HG02970 (cell line): ENCODE measurements around the gene MYLK.
"Not testable (repeated sequence)": the region's sequence is repeated elsewhere in the genome, so short reads cannot be mapped to it uniquely, and the experiment has no call there.

ENCODE experiments used
- ATAC-seq: cut with Tn5 transposase; IDR thresholded peaks from one replicate; pipeline ENCODE4 v1.9.1; 2021; ENCODE audit warnings: mild to moderate bottlenecking, moderate library complexity, moderate number of reproducible peaks; ENCODE audit not compliant: unreplicated experiment, low FRiP score

Gene MYLK, protein sequence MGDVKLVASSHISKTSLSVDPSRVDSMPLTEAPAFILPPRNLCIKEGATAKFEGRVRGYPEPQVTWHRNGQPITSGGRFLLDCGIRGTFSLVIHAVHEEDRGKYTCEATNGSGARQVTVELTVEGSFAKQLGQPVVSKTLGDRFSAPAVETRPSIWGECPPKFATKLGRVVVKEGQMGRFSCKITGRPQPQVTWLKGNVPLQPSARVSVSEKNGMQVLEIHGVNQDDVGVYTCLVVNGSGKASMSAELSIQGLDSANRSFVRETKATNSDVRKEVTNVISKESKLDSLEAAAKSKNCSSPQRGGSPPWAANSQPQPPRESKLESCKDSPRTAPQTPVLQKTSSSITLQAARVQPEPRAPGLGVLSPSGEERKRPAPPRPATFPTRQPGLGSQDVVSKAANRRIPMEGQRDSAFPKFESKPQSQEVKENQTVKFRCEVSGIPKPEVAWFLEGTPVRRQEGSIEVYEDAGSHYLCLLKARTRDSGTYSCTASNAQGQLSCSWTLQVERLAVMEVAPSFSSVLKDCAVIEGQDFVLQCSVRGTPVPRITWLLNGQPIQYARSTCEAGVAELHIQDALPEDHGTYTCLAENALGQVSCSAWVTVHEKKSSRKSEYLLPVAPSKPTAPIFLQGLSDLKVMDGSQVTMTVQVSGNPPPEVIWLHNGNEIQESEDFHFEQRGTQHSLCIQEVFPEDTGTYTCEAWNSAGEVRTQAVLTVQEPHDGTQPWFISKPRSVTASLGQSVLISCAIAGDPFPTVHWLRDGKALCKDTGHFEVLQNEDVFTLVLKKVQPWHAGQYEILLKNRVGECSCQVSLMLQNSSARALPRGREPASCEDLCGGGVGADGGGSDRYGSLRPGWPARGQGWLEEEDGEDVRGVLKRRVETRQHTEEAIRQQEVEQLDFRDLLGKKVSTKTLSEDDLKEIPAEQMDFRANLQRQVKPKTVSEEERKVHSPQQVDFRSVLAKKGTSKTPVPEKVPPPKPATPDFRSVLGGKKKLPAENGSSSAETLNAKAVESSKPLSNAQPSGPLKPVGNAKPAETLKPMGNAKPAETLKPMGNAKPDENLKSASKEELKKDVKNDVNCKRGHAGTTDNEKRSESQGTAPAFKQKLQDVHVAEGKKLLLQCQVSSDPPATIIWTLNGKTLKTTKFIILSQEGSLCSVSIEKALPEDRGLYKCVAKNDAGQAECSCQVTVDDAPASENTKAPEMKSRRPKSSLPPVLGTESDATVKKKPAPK (N-terminal part only)

DNA sequence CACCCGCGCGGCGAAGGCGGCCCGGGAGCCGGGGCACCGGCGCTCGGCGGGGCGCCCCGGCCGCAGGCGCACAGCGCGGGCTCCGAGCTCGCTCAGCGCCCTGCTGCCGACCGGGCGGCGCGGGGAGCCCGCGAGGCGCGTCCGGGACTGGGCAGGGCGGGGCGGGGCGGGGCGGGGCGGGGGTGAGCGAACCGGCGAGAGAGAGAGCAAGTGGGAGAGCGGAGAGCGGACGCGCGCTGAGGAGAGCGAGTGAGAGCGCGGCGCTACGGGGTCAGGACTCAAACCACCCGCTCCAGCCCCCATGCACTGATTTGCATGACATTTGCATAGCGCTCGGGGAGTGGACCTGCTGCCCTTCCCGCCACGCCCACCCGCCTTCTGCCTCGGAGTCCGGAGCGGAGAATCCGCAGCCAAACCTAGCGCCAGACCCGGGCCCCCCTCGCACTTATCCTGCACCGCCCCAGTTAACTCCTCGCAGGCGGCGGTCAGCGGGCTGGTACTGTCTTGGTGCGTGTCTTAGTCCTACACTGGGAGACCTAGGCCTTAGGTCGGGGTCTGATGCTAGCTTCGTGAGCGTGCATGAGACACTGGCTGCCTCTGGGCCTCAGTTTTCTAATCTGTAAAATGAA lies at the start of gene MYLK:
Gene MYLK (minus strand): TSS at position 130 of the 629 bp plus-strand sequence. CDS start 90,491 bp downstream, outside the sequence.
- ATAC-seq = no peak

DNA sequence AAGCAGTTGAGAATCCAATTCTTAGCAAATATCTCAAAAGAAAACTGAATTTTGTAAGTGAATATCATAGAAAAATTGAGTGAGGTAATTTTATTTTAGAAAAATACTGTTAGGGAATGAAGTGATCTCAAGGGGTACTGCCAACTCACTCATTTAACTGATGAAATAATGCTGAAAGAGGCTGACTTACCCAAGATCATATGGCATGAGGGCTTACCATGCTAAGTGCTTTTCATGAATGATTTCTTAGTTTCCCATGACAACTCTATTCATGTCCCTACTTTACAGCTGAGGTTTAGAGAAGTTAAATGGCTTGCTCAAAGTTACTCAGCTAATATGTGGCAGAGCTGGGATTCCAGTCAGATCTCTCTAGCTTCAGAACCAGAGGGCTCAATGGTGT lies 46.3 kb upstream of the MYLK start:
- ATAC-seq = no peak

DNA sequence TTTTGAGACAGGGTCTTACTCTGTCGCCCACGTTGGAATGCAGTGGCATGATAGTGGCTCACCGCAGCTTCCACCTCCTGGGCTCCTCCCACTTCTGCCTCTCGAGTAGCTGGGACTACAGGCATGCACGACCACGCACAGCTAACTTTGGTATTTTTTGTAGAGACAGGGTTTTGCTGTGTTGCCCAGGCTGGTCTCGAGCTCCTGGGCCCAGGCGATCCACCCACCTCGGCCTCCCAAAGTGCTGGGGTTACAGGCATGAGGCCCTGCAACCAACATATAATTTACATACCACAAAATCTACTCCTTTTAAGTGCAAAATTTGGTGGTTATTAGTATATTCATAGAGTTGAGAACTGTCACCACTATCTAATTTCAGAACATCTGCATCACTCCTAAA lies 45.2 kb upstream of the MYLK start:
- ATAC-seq = no peak

DNA sequence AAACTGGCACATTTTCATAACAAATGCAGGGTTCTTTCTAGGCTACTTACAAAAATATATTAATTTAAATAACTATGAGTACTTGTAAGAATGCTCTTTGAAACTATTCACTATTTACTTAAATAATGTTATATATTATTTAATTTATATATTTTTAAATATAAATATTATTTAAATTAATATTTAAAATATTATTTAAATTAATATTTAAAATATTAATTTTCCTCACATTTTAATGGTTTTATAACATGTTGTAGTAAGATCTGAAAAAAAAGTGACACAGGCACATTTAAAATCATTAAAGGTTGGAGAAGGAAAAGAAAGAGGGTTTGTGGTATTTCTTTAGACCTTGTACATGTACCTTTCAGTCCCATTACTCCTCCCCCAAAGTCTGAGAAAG lies 42.3 kb upstream of the MYLK start:
- no peak for ATAC-seq

DNA sequence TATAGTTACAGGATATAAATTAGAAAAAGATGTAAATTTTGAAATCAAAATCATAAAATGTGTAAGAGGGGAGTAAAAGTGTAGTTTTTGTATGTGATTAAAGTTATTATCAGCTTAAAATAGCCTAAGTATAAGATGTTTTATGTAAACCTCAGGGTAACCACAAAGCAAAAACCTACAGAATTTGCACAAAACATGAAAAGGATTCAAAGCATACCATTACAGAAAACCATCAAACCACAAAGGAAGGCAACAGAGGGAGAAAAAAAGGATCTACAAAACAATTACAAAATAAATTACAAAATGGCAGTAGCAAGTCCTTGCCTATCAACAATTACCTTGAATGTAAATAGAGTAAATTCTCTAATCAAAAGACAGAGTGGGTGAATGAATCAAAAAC lies 36.7 kb upstream of the MYLK start:
- ATAC-seq = no peak

DNA sequence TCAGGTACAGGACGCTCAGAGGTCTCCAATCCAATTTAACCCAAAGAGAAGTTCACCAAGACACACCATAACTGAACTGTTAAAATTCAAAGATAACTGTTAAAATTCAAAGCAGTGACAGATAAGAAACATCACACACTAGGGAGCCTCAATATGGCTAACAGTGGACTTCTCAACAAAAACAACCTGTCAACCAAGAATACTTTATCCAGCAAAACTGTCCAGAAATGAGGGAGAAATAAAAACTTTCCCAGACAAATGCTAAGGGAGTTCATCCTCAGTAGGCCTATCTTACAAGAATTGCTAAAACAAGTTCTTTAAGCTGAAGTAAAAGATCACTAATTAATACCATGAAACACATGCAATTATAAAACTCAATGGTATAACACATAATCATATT lies 36.3 kb upstream of the MYLK start:
- ATAC-seq = no peak

DNA sequence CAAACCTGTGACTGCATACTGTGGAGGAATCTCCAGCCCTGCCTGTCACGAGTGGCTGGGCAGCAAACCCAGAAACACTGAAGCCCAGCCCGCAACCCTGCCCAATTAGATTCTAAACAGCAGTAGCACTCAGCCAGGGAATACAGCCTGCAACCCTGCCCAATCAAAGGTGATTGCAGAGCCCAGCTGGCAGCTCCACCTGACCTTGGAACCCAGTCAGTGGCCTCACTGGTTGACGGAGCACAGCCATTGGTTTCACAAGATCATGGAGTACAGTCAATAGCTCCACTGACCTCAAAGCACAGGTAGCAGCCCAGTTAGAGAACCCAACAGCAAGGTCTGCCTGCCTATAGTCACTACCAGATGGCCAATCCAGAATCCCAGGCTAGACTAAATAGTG lies 35.2 kb upstream of the MYLK start:
- ATAC-seq = no peak

DNA sequence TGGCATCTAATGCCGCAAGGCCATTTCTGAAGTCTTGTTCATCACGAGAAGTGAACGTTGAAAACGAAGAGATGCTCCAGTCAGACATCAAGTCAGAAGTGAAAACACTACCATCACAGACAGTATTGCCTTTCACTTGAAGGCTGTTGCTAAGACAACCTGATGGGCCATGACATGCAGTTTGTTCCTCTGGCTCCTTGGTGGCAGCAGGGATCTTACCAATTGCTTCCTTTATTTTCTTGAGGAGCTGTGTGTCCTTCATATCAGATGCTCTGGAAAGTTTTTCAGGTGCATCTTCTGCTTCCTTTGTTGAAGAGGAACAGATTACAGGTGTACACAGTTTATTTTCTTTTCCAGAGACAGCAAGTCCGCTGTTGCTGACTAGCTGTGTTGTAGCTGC lies 30.7 kb upstream of the MYLK start:
- no peak for ATAC-seq

DNA sequence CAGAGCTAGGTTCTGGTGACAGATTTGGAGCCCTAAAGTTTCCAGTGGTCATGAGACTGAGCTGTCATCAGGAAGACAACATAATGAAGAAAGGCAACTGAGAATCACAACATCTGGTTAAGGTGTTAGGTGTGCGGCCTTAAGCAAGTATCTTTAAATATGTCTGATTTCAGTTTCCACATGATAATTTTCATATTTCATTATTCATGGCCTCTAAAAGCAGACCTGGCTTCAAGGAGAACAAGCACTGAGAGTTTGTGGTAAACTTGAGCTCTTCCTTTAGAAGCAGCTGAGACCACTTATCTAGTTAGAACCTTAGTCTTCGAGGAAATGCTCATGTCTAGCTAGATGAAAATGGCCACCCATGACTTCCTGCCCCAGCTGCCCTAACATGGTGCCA lies 25.7 kb upstream of the MYLK start:
- ATAC-seq = no peak

DNA sequence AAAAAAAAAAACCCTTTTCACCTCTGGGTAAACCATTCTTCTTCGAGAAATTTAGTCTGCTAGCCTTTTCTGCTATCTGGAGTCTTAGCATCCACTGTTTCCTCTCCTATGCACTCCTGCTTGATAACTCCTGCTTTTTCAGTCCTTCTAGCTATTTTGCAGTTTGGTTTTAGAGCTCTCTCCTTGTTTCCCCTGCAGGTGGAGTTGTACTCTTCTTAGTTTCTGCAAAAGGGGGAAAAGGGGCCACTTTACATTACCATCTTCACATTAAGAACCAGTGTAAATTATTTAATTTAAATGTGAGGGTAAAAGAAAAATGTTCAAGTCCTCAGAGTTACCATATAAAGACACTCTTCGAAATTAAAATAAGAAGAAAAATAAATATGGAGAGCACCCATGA lies 23.6 kb upstream of the MYLK start:
- no peak for ATAC-seq

DNA sequence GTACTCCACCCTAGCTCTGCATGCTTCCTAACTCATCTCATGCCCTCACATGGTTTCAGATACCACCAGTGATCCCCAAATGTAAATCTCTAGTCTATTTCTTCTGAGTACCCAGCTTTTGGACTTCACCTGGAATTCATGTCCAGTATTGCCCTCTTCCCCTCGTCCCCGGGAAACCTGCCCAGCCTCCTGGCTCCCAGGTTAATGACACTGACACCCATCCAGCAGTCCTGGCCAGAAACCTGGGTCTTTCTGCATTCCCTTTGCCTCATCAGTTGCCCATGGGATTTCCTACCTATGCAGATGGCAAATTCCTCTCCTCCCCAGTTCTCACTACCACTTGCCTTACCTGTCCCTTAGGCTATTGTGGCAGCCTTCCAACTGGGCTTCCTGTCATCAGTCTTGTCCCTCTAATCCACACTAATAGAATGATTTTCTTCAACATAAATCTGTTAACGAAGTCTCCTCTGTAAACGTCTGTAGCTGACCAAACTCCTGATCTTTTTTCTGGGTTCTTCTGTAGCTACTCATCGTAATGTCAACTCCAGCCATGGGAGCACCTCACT lies 15.3 kb upstream of the MYLK start:
- no peak for ATAC-seq

DNA sequence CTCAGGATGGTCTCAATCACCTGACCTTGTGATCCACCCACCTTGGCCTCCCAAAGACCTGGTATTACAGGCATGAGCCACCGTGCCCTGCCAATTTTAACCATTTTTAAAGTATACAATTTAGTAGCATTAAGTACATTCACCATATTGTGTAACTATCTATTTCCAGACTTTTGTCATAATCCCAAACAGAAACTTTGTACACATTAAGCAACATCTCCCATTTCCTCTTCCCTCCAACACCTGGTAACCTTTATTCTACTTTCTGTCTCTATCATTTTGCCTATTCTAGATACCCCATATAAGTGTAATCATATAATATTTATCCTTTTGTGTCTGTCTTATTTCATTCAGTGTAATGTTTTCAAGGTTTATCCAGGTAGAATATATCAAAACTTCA lies 8.9 kb upstream of the MYLK start:
- ATAC-seq = no peak

DNA sequence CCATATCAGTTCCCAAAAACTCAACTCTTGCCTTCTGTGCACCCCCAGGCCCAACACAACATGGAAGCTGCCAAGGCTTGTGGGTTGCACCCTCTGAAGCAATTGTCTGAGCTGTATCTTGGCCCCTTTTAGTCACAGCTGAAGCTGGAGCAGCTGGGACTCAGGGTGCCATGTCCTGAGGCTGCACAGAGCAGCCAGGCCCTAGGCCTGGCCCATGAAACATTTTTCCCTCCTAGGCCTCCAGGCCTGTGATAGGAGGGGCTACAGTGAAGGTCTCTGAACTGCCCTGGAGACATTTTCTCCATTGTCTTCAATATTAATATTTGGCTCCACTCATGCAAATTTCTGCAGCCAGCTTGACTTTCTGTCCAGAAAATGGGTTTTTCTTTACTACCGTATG lies 8.1 kb upstream of the MYLK start:
- ATAC-seq = no peak

DNA sequence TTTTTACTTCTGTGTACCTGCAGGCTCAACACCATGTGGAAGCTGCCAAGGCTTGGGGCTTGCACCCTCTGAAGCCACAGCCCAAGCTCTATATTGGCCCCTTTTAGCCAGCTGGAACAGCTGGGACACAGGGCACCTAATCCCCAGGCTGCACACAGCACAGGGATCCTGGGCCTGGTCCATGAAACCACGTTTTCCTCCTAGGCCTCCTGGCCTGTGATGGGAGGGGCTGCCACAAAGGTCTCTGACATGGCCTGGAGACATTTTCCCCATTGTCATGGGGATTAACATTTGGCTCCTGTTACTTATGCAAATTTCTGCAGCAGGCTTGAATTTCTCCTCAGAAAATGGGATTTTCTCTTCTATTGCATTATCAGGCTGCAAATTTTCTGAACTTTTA lies 6.9 kb upstream of the MYLK start:
- not testable (repeated sequence) for ATAC-seq

DNA sequence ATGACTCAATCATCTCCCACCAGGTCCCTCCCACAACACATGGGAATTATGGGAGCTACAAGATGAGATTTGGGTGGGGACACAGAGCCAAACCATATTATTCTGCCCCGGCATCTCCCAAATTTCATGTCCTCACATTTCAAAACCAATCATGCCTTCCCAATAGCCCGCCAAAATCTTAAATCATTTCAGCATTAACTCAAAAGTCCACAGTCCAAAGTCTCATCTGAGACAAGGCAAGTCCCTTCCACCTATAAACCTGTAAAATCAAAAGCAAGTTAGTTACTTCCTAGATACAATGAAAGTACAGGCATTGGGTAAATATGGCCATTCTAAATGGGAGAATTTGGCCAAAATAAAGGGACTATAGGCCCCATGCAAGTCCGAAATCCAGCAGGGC lies 6.0 kb upstream of the MYLK start:
- not testable (repeated sequence) for ATAC-seq

DNA sequence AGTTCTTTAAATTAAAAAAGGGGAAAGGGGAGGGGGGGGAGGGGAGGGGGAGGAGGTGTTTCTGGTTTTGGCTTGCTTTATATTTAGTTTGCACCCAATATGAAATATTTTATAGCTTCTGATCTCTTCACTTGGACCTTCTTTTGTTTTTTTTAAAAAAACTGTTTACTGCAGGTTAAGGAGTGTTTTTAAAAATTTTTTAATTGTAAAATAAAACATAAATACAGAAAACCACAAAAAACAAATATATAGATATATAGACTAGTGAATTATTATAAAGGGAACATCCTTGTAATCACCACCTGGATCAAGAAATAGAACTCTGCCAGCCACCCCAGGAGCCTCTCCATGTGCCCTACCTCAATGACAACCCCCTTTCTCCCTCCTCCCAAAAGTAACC lies 861 bp upstream of the MYLK start:
- ATAC-seq = no peak

DNA sequence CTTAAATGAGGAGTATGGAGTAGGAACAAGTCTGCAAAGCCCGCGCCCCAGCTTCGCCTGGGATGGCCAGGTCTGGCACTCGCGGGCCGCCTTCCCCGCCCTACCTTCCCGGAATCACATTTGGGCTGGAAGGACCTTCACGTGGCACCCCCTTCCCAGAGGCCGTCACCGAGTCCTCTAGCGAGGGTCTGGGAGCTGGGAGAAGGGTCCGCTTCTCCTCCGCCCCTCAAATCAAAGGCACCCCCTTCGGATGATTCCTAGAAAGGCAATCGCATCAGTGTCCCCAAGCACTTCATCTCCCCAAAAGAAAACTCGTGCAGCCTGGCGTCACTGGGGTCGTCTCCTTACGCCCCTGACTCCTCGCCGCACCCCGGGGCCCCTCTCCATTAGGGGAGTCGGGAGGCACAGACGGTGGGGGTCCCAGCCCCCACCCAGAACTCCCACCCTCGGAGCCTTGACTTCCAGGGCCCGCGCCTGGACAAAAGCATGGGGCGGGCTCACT lies 380 bp downstream of the MYLK start:
- ATAC-seq = no peak

DNA sequence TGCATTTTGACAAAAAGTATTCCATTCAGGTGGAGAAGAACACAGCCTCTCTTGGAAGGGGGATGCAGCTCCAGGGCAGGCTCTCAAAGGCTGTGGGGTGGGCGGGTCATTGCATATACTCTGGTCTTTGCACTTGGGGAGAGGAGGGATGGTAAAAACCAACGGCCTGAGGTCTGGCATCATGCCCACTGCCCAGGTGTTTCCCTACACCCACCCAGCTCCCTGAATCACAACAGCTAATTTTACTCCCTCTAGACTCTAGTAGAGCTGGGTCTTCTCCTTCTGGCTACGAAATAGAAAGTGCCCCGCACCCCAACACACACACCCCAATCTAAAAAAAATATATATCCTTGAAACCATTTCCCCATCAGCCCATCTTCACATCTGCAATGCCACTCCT lies 1.0 kb downstream of the MYLK start:
- no peak for ATAC-seq

DNA sequence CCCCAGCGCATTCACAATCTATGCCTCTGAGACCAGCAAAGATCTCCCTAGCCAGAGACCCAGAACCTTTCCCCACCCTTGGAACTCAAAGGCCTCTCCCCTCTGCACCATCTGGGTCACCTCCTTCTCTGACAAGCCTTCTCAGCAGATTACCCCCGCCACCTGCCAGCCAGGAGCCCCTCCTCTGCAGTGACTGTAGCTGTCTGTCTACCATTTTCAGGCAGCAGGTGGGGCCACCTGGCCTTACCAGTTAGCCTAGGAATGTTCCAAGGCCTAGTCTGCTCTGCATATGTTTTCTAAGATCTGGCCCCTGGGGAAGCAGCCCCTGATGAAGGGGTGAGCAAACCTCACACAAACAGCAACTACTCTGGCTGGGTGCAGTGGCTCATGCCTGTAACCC lies 2.4 kb downstream of the MYLK start:
- ATAC-seq = no peak

DNA sequence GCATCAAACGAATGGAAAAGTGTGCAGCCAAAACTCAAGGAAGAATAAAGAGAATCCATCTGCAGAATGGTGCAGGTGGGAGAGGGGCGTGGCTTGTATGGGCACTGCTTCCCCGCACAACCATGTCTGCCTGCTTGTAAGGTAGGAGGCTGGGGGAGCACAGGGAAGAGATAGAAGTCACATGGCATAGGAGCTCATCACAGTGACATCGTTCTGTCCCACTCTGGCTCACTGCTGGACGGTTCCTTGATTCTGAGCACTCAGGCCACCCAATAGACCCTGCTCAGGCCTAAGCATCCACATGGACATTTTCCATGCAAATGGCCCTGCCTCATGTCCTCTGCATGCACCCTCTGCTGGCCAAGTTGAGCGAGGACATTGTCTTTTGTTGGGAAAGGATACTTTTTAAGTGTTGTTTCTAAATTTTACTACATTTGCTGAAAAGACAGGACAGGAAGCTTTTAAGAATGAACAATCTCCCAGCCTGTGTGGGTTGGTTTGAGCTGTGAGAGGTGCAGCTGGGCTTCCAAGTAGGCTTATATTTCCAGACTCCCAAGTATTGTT lies 3.1 kb downstream of the MYLK start:
- no peak for ATAC-seq
